Mesenchymal stem cell (in vitro differentiated cells and primary cell): ENCODE data around the gene SLC10A4.

Experiments used
- DNase-seq: peaks from one replicate; pipeline ENCODE4 v3.0.0-alpha.2; 2013
- H2AFZ ChIP-seq: one replicate; pipeline ENCODE4 v1.6.1; 2013; ENCODE audit warnings: low read depth, mild to moderate bottlenecking, control low read depth, inconsistent platforms, low read length, moderate library complexity
- H2AK5ac ChIP-seq: 2 replicates; pipeline ENCODE4 v1.6.1; 2013; ENCODE audit warnings: low read length, moderate library complexity, mild to moderate bottlenecking, inconsistent platforms; ENCODE audit not compliant: severe bottlenecking
- H2BK120ac ChIP-seq: one replicate; pipeline ENCODE4 v1.6.1; 2013; ENCODE audit warnings: low read depth, mild to moderate bottlenecking, inconsistent platforms, low read length, moderate library complexity
- H2BK12ac ChIP-seq, 2 experiments: one replicate each; pipeline ENCODE4 v1.6.1; 2013; ENCODE audit warnings: inconsistent platforms in 2 of 2, low read length in 2 of 2, mild to moderate bottlenecking in 2 of 2, moderate library complexity in 2 of 2, control low read depth in 1 of 2
- H2BK15ac ChIP-seq: one replicate; pipeline ENCODE4 v1.6.1; 2013; ENCODE audit warnings: mild to moderate bottlenecking, low read depth, inconsistent platforms; ENCODE audit not compliant: poor library complexity, severe bottlenecking
- H2BK5ac ChIP-seq: 2 replicates; pipeline ENCODE4 v1.6.1; 2013; ENCODE audit warnings: low read depth, mild to moderate bottlenecking, low read length, control low read depth, inconsistent platforms; ENCODE audit not compliant: poor library complexity, severe bottlenecking
- H3K14ac ChIP-seq, 2 experiments: one replicate each; pipeline ENCODE4 v1.6.1; 2013; ENCODE audit warnings: inconsistent platforms in 2 of 2, low read length in 2 of 2, control low read depth in 1 of 2, mild to moderate bottlenecking in 1 of 2, moderate library complexity in 1 of 2
- H3K18ac ChIP-seq, 2 experiments: one replicate each; pipeline ENCODE4 v1.6.1; 2013; ENCODE audit warnings: inconsistent platforms in 2 of 2, low read length in 2 of 2, control low read depth in 1 of 2, low read depth in 1 of 2, mild to moderate bottlenecking in 1 of 2
- H3K23ac ChIP-seq, 2 experiments: one replicate each; pipeline ENCODE4 v1.6.1; 2013; ENCODE audit warnings: inconsistent platforms in 2 of 2, low read length in 2 of 2, mild to moderate bottlenecking in 2 of 2, moderate library complexity in 2 of 2, control low read depth in 1 of 2
- H3K27ac ChIP-seq: 2 replicates; pipeline ENCODE4 v1.5.1; 2013; ENCODE audit warnings: mild to moderate bottlenecking, moderate library complexity, low read length, control low read depth, inconsistent platforms; ENCODE audit not compliant: poor library complexity, severe bottlenecking
- H3K27me3 ChIP-seq, 2 experiments: 2 replicates each; pipeline versions ENCODE4 v1.6.1 to v1.7.0; 2013; ENCODE audit warnings: low read length in 2 of 2, mild to moderate bottlenecking in 2 of 2, moderate library complexity in 2 of 2, control low read depth in 1 of 2, inconsistent platforms in 1 of 2; ENCODE audit not compliant: control insufficient read depth in 1 of 2, insufficient read depth in 1 of 2
- H3K36me3 ChIP-seq, 2 experiments: 2 replicates each; pipeline versions ENCODE4 v1.6.1 to v1.7.0; 2013; ENCODE audit warnings: low read length in 2 of 2, control low read depth in 1 of 2, inconsistent platforms in 1 of 2, low read depth in 1 of 2, mild to moderate bottlenecking in 1 of 2; ENCODE audit not compliant: insufficient read depth in 2 of 2, control insufficient read depth in 1 of 2
- H3K4ac ChIP-seq, 2 experiments: one replicate each; pipeline ENCODE4 v1.6.1; 2013; ENCODE audit warnings: inconsistent platforms in 2 of 2, low read length in 2 of 2, mild to moderate bottlenecking in 2 of 2, moderate library complexity in 2 of 2, control low read depth in 1 of 2, low read depth in 1 of 2
- H3K4me1 ChIP-seq: 2 replicates; pipeline ENCODE4 v1.6.1; 2013; ENCODE audit warnings: low read depth, low read length, control low read depth; ENCODE audit not compliant: control insufficient read depth, insufficient read depth
- H3K4me2 ChIP-seq: 2 replicates; pipeline ENCODE4 v1.6.1; 2013; ENCODE audit warnings: low read length, mild to moderate bottlenecking, inconsistent platforms; ENCODE audit not compliant: poor library complexity, severe bottlenecking
- H3K4me3 ChIP-seq, 2 experiments: 2 replicates each; pipeline versions ENCODE4 v1.5.1 to v1.7.0; 2013; ENCODE audit warnings: low read length in 2 of 2, mild to moderate bottlenecking in 2 of 2, control low read depth in 1 of 2, low read depth in 1 of 2; ENCODE audit not compliant: insufficient read depth in 1 of 2
- H3K79me1 ChIP-seq: replicated peaks from 2 replicates; pipeline ENCODE4 v1.6.1; 2013; ENCODE audit warnings: mild to moderate bottlenecking, control low read depth, low read length, inconsistent platforms; ENCODE audit not compliant: poor library complexity, severe bottlenecking
- H3K9ac ChIP-seq: 2 replicates; pipeline ENCODE4 v1.7.0; 2013; ENCODE audit warnings: mild to moderate bottlenecking, low read length, moderate library complexity
- H3K9me3 ChIP-seq: 2 replicates; pipeline ENCODE4 v1.7.0; 2013; ENCODE audit warnings: mild to moderate bottlenecking, low read length; ENCODE audit not compliant: control insufficient read depth
- H4K8ac ChIP-seq: one replicate; pipeline ENCODE4 v1.6.1; 2013; ENCODE audit warnings: inconsistent platforms, mild to moderate bottlenecking, low read length, moderate library complexity
- H4K91ac ChIP-seq: one replicate; pipeline ENCODE4 v1.6.1; 2013; ENCODE audit warnings: mild to moderate bottlenecking, low read length, inconsistent platforms
- WGBS: methylation state at CpG from one replicate; pipeline ENCODE4 v1.1.7; 2013; ENCODE audit warnings: mixed read lengths; 5-methylcytosine and 5-hydroxymethylcytosine counted together

SLC10A4 gene

DNA sequence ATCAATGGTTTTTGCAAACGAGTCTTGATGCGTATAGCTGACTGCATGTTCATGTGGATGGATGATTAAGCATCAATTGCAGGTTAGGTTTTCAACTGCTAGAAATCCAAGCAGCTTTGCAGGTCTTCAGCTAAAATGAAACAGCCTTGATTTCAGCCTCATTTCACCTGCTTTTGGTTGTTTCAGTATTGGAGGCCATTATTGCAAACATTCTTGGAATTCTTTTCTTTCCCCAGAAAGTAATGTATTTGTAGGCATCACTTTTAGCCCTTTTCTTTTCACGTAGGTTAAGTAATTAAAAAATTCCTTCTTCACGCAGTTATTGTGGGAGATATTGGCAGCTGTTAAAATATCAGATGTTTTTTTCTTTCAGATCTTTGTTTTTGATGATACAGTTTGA is 15.8 kb downstream of the SLC10A4 start:
- H2BK15ac ChIP-seq, result no peak overlapping the region
- no peak overlapping the region for H3K9ac ChIP-seq
- H2BK120ac ChIP-seq, result no peak overlapping the region
- no peak overlapping the region for H3K27ac ChIP-seq
- WGBS, result 100% methylated on average over 4 of the region's 4 CpGs
- H3K79me1 ChIP-seq, result no peaks in the 10 kb centered on the region
- H2AK5ac ChIP-seq, result no peak overlapping the region
- H2AFZ ChIP-seq, result no peak overlapping the region
- no peak overlapping the region for H2BK12ac ChIP-seq
- H2BK5ac ChIP-seq, result no peak overlapping the region
- no peak overlapping the region for H3K4ac ChIP-seq
- H4K8ac ChIP-seq, result no peak overlapping the region
- H4K91ac ChIP-seq, result no peak overlapping the region
- no peak overlapping the region for H3K4me3 ChIP-seq
- H3K23ac ChIP-seq, result no peak overlapping the region
- DNase-seq, result no peak
- H3K36me3 ChIP-seq, result peaks cover 9 to 31% of the 10 kb centered on the region in 2 experiments
- H3K4me2 ChIP-seq, result no peak overlapping the region
- no peaks in the 10 kb centered on the region for H3K4me1 ChIP-seq
- no peak overlapping the region for H3K14ac ChIP-seq
- H3K9me3 ChIP-seq, result no peaks in the 10 kb centered on the region
- no peaks in the 10 kb centered on the region for H3K27me3 ChIP-seq
- H3K18ac ChIP-seq, result no peak overlapping the region

DNA sequence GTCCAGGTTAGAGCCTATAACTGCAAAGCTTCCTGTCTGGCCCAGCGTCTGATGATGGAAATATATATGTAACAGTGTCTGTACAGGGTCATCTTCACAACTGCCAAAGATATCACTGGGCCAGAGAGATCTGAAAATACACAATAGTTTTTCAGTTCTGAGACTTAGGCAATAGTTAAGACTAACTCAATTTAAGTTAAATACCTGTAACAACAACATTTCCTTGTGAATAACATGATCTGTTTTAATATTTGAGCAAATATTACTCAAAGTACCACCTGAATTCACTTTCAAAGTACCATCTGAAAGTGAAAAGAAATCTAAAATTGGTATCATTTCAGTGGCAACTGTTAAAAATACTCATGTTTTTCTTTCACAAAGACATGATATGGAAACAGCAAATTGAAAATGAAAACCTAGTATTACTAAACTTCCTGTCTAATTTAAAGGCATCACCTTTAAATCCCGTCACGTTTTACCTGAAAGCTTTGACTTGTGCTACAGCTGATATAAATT is 16.5 kb downstream of the SLC10A4 start:
- no peak overlapping the region for H3K4me3 ChIP-seq
- peaks cover 9 to 34% of the 10 kb centered on the region in 2 experiments for H3K36me3 ChIP-seq
- no peak overlapping the region for H2BK5ac ChIP-seq
- no peak overlapping the region for H3K27ac ChIP-seq
- no peaks in the 10 kb centered on the region for H3K79me1 ChIP-seq
- WGBS, result 89% methylated on average over 1 of the region's 3 CpGs
- no peak overlapping the region for H3K4ac ChIP-seq
- no peak overlapping the region for H2BK12ac ChIP-seq
- no peak overlapping the region for H2AK5ac ChIP-seq
- H2AFZ ChIP-seq, result no peak overlapping the region
- no peaks in the 10 kb centered on the region for H3K4me1 ChIP-seq
- DNase-seq, result no peak
- H3K18ac ChIP-seq, result no peak overlapping the region
- no peak overlapping the region for H2BK15ac ChIP-seq
- H3K9ac ChIP-seq, result no peak overlapping the region
- no peak overlapping the region for H2BK120ac ChIP-seq
- no peak overlapping the region for H4K91ac ChIP-seq
- H3K14ac ChIP-seq, result no peak overlapping the region
- H3K27me3 ChIP-seq, result no peaks in the 10 kb centered on the region
- H3K4me2 ChIP-seq, result no peak overlapping the region
- no peak overlapping the region for H3K23ac ChIP-seq
- H3K9me3 ChIP-seq, result no peaks in the 10 kb centered on the region
- no peak overlapping the region for H4K8ac ChIP-seq

DNA sequence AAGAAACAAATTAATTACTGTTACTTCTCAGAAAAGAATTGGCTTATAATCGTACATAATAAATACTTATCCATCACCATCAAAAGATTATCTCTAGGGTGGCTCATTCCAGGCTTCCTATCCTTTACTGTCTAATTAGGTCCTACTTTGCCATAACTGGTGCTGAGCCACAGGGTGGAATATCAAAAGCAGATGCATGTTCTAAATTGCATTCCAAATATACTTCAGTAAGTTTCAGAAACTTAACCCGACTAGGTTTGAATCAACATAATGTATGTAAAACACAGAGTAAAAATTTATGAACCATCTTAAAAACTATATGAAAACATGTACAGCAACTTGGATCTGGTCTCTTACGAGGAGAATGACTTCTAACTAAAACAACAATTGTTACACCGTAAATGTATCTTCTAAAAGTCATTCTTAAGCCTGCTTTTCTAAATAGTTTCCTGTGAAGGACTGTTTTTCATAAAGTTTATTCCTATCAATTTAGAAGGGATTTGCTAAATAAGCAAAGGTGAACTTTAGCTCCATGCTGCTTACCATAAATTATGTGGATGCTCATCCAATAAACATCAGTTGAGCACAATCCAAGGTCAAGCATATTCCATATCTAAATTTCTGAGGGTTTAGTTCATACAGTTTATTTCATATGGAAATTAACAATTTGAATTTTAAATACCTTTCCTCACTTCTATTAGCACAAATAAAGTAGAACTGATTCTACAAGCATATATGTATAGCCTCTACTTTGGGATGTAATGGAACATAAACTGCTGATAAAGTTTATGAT is 20.3 kb downstream of the SLC10A4 start:
- no peak overlapping the region for H3K14ac ChIP-seq
- H3K4me1 ChIP-seq, result no peaks in the 10 kb centered on the region
- whole genome bisulfite sequencing, result 100% methylated on average over 1 of the region's 4 CpGs
- no peak overlapping the region for H2BK12ac ChIP-seq
- no peak overlapping the region for H4K8ac ChIP-seq
- H2BK120ac ChIP-seq, result no peak overlapping the region
- H2BK5ac ChIP-seq, result no peak overlapping the region
- no peaks in the 10 kb centered on the region for H3K79me1 ChIP-seq
- H3K27ac ChIP-seq, result no peak overlapping the region
- no peak overlapping the region for H2BK15ac ChIP-seq
- no peak overlapping the region for H2AK5ac ChIP-seq
- no peak overlapping the region for H3K23ac ChIP-seq
- H3K36me3 ChIP-seq, result peaks cover 7 to 59% of the 10 kb centered on the region in 2 experiments
- no peak overlapping the region for H4K91ac ChIP-seq
- H3K4me3 ChIP-seq, result no peak overlapping the region
- H3K9me3 ChIP-seq, result no peaks in the 10 kb centered on the region
- H3K4me2 ChIP-seq, result no peak overlapping the region
- no peak overlapping the region for H3K18ac ChIP-seq
- no peak overlapping the region for H3K4ac ChIP-seq
- no peaks in the 10 kb centered on the region for H3K27me3 ChIP-seq
- H2AFZ ChIP-seq, result no peak overlapping the region
- DNase-seq, result no peak
- H3K9ac ChIP-seq, result no peak overlapping the region

DNA sequence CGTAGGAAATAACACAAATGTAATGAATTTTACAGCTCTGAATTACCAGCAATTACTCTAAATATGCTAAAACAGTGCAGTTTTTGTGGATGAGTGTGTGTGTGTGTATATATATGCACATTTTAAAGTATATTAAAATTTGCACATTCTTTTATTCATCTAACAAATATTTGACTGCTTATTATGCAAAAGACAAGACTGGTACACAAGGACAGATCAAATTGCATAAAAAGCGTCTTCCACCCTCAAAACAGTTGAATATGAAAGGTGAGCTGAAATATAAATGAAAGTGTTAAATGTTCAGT is 20.8 kb downstream of the SLC10A4 start:
- Histone ChIP-seq H3K4me3 (no peak overlapping the region), H3K4ac (no peak overlapping the region), H3K9me3 (no peaks in the 10 kb centered on the region), H2BK120ac (no peak overlapping the region), H3K23ac (no peak overlapping the region), H3K14ac (no peak overlapping the region), H4K8ac (no peak overlapping the region), H2BK15ac (no peak overlapping the region), H3K36me3 (peaks cover 10 to 59% of the 10 kb centered on the region in 2 experiments), H2BK5ac (no peak overlapping the region), H4K91ac (no peak overlapping the region), H3K4me1 (no peaks in the 10 kb centered on the region), H2BK12ac (no peak overlapping the region), H3K79me1 (no peaks in the 10 kb centered on the region), H2AK5ac (no peak overlapping the region), H3K4me2 (no peak overlapping the region), H3K9ac (no peak overlapping the region), H3K18ac (no peak overlapping the region), H2AFZ (no peak overlapping the region), H3K27ac (no peak overlapping the region), H3K27me3 (no peaks in the 10 kb centered on the region)
- DNase-seq, result no peak
- no CpG with 5 or more reads among the region's 2 CpGs for WGBS
